Germinal center (tissue), 1 donor: Measurements from ENCODE around the gene MLANA.
"Not testable (repeated sequence)": the region's sequence is repeated elsewhere in the genome, so short reads cannot be mapped to it uniquely, and the experiment has no call there.

Source experiments
- DNase-seq: peaks from one replicate; pipeline ENCODE4 v3.0.0; 2012; ENCODE audit warnings: mixed read lengths, low spot score

Gene MLANA

DNA sequence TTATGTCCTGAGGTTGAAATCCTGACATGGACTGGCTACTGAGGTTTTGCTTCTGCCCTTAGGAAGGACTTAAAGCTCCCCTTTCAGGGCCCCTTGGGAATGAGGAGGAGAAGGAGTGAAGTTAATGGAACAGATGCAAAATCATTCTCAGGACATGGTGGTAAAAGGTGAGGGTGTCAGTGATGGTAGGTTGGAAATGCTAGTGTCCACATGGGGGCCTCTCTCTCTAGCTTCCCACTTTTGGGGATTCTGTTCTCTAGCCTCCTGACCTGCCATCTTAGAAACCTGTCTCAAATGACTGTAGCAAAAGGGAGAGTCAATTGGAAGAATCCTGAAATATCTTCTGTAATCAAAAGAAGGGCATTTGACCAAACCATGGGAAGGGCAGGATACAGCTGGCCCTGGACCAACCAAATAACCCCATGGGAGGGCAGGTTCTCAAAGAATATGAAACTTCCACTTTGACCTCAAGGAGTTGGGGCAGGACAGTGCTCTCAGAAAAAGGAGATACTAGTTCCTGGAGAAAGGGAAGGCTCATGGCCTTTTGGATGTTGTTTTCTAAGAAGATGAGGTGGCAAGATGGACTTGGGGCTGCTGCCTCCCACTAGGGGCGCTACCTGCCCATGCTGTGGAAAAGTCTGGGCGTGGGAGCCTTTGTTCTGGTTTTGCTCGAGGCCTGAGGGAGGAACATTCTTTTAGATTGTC is 21.2 kb upstream of the MLANA start:
- DNase-seq = peak; percentile 53

- DNase-seq = no peak
Measured at GRCh38 chr9:5870020-5870339, 20.7 kb upstream of the MLANA start.

DNA sequence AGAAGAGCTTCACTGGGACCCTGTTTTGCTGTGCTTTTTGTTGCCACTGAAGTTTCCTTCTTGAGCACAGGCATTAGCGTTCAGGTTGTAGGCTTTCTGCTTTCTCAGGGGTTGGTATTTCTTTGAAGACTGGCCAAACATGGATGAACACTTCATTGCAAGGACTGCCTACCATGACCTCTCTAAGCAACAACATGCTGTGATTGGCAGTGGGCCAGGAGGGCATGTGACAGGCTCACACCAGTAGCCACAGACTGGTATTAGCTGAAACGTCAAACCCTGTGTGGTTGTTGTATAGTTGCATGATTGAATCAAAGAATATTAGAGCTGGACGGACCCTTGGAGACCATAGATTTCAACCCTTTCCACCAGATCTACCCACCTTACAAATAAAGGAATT is 20.0 kb upstream of the MLANA start:
- DNase-seq = no peak

DNA sequence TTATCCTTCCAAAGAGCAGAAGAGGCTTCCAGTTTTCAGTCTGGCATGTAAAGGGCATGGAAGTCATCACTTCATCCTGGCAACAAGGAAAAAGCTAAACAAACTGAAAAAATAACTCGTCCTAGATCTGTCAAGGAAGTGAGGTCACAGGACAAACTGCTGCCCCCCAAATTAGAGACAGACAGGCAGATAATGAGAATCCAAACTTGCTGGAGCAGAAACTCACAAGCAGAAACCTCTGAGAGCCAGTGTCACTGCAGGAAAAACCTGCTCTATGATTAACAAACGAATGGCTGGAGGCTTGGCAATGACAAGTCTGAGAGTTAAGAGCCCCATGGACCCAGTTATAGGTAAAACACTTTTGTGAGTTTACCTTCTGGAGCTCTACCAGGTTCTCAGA is 18.9 kb upstream of the MLANA start:
- no peak for DNase-seq

DNA sequence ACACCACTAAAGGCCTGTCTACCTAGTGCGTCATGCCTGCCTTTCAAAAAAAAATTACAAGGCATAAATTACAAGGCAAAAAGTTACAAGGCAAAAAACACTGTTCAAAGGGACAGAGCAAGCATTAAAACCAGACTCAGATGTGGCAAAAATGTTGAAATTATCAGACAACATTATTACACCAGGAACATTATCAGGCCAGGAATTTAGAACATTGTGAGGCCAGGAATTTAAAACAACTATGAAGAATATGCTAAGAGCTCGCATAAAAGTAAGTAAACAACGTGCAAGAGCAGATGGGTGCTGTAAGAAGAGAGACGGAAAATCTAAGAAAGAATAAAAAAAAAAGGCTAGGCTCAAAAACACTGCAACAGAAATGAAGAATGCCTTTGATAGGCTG is 18.2 kb upstream of the MLANA start:
- no peak for DNase-seq

DNA sequence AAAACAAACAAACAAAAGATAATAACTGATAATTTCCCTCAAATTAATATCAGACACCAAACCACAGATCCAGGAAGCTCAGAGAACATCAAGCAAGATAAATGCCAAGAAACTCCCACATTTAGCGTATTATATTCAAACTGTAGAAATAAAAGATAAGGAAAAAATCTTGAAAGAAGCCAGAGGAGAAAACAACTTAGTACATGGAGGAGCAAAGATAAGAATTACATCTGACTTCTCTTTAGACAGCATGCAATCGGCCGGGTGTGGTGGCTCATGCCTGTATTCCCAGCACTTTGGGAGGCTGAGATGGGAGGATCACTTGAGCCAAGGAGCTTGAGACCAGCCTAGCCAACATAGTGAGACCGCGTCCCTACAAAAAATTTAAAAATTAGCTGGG is 17.2 kb upstream of the MLANA start:
- no peak for DNase-seq

- no peak for DNase-seq
Measured at GRCh38 chr9:5874048-5874447, 16.6 kb upstream of the MLANA start.

DNA sequence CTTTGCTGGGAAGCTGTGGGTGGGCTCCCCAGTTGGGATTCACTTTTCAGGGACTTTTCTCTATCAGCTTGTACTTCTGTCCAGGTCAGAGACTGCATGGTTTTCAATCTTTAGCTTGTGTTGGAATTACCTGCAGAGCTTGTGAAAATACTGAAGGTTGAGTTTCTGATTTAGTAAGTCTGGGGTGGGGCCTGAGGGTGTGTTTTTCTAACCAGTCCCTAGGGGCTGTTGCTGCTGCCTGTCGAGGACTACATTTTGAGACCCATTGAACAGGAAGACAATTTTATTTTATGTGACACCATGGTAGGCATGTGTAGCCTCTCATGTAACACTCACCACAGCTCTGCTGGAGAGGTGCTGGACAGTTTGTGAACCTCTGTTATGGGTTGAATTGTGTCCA is 14.7 kb upstream of the MLANA start:
- no peak for DNase-seq

GRCh38 chr9:5876711-5877110 is 14.0 kb upstream of the MLANA start:
- no peak for DNase-seq

DNA sequence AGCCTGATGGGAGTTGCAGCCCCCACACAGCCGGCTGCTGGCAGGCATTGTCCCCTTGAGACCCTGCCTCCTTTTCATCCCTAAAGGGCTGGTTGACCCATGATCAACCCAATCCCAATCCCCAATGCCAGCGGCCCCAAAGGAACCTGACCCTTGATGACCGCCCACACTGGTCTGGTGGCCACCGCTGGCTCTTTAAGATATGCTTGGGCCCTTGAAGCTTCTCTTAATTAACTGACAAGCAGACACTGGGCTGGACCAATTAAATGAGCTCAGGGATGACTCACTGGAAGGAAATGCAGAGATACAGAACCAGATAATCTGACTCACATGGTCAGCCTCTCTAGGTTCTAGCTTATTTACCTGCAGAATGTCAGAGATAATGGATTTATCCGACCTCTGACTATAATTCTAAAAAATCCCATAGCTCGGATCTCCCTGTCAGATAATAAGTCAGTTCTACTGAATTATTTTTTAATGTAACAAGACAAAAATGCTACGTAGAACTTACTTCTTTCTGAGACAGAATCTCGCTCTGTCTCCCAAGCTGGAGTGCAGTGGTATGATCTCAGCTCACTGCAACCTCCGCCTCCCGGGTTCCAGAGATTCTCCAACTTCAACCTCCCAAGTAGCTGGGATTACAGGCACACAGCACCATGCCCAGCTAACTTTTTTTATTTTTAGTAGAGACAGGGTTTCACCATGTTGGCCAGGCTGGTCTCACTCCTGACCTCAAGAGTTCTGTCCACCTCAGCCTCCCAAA is 11.1 kb upstream of the MLANA start:
- no peak for DNase-seq

- not testable (repeated sequence) for DNase-seq
Measured at GRCh38 chr9:5882244-5883012, 8.3 kb upstream of the MLANA start.

DNA sequence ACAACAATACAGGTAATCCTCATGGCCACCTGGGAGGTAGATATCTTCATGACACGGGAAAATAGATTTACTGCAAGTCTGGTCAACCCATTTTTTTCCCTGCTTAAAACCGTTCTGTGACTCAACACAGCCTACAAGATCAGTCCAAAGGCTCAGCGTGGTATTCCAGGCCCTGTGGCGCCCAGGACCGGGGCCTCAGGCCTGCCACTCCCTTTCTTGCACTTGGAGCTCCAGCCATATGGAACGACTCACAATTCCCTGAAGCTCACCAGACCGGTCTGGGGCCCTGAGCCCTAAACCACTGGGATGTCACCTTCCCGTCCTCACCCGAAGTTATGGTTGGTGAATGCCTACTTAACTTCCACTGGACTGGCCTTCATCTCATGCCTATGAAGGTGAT is 6.5 kb upstream of the MLANA start:
- no peak for DNase-seq

GRCh38 chr9:5886114-5886939 is 4.4 kb upstream of the MLANA start:
- peak; percentile 85 for DNase-seq

DNA sequence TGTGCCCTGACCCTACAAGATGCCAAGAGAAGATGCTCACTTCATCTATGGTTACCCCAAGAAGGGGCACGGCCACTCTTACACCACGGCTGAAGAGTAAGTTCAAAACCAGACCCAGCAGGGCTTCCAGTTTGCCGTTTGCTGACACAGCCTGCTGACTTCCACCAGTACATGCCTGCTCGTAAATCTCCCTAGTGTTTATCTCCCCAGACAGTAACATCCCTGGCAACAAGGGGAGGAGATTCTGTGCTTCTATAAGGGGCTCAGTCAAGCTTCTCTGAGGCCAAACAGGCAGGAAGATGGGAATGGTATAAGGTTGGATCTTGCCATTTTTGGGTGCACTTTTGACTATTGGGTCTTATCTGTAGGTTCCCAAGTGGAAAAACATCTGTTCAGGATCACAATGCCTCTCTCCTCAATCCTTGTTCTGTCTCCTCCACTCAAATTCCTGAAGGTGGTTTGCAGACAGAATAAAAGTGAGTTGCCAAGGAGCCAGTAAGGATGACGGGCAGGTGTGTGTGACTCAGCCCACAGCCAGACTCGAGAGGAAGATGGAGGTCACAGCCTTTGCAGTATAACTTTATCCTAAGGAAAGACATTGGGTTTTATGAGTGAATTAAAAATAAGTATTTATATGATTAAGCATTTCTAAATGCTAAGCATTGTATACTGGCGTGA is 1.9 kb downstream of the MLANA start:
- DNase-seq = no peak

- DNase-seq = no peak
Measured at GRCh38 chr9:5893134-5893505, 2.4 kb downstream of the MLANA start.

GRCh38 chr9:5893591-5894236 is 3.0 kb downstream of the MLANA start:
- DNase-seq = no peak

- DNase-seq = no peak
Measured at GRCh38 chr9:5894237-5894959, 3.7 kb downstream of the MLANA start.

DNA sequence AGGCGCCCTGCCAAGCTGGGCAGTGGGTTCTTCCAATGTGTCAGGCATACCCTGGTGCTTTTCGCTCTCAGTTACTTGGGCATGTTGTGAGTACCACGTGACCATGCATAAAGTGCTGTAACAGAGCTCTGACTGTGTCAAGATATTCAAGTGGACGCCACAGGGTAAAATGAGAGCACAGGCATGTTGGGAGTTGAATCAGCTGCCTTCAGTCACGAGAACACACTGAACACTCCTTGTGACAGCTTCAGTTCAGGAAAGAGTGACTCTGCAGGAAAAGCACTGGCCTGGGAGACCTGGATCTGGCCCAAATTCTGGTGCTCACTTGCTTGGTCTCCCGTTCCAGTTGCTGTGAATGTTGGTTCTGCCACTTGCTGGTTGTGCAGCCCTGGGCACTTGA is 5.1 kb downstream of the MLANA start:
- no peak for DNase-seq

- DNase-seq = no peak
Measured at GRCh38 chr9:5896863-5897262, 6.2 kb downstream of the MLANA start.

- no peak for DNase-seq
Measured at GRCh38 chr9:5897851-5898250, 7.2 kb downstream of the MLANA start.

DNA sequence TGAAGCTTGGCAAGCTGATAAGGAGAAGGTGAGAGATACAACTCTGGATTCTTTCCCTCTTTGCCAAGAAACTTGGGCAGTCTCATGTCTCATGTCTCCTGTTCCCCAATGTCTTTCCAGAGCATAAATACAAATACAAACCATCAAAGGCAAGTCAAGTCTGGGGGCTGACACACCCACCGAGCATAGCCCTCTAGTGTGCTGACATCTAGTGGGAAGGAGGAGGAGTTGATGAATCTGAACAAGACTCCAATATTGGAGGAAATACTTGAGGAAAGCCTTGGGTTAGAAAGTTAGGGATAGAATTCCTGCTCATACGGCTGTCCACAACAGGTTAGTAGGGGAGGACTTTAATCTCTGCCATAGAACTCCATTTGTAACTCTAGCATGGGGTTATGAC is 8.6 kb downstream of the MLANA start:
- no peak for DNase-seq
